HG03025 (cell line): ENCODE results near the gene GPATCH4.
"Not testable (repeated sequence)": the region's sequence is repeated elsewhere in the genome, so short reads cannot be mapped to it uniquely, and the experiment has no call there.

ENCODE experiments used
- ATAC-seq: cut with Tn5 transposase; IDR thresholded peaks from one replicate; pipeline ENCODE4 v1.9.1; 2021; ENCODE audit warnings: mild to moderate bottlenecking, moderate library complexity; ENCODE audit not compliant: unreplicated experiment, low FRiP score

Gene GPATCH4

GRCh38 chr1:156581661-156582387 lies 19.5 kb downstream of the GPATCH4 start:
- ATAC-seq = no peak

- no peak for ATAC-seq
Observed at GRCh38 chr1:156579472-156579871, 21.8 kb downstream of the GPATCH4 start, which contains the start of gene TTC24. TSS of gene TTC24 (plus strand) at chr1:156579723. CDS start at chr1:156581365, 1,642 bp downstream.

- ATAC-seq = no peak
Observed at GRCh38 chr1:156578055-156578454, 23.2 kb downstream of the GPATCH4 start.

GRCh38 chr1:156577550-156577949 lies 23.7 kb downstream of the GPATCH4 start:
- ATAC-seq = no peak

GRCh38 chr1:156574039-156574633 lies 27.1 kb downstream of the GPATCH4 start:
- ATAC-seq = no peak

- ATAC-seq = no peak
Observed at GRCh38 chr1:156572663-156573018, 28.6 kb downstream of the GPATCH4 start.

GRCh38 chr1:156571919-156572662 lies 29.2 kb downstream of the GPATCH4 start, which contains the start of gene IQGAP3:
TSS of gene IQGAP3 (minus strand) at chr1:156572565. CDS start at chr1:156572529, 36 bp downstream.
- no peak for ATAC-seq

- no peak for ATAC-seq
Observed at GRCh38 chr1:156571261-156571852, 29.9 kb downstream of the GPATCH4 start.

- no peak for ATAC-seq
Observed at GRCh38 chr1:156566436-156566835, 34.8 kb downstream of the GPATCH4 start.

GRCh38 chr1:156565519-156565918 lies 35.8 kb downstream of the GPATCH4 start:
- no peak for ATAC-seq

- no peak for ATAC-seq
Observed at GRCh38 chr1:156560585-156561163, 40.6 kb downstream of the GPATCH4 start.

- no peak for ATAC-seq
Observed at GRCh38 chr1:156559797-156560385, 41.4 kb downstream of the GPATCH4 start.

GRCh38 chr1:156559086-156559796 lies 42.0 kb downstream of the GPATCH4 start:
- ATAC-seq = no peak

GRCh38 chr1:156556354-156556753 lies 44.9 kb downstream of the GPATCH4 start:
- ATAC-seq = no peak

- no peak for ATAC-seq
Observed at GRCh38 chr1:156555715-156556114, 45.6 kb downstream of the GPATCH4 start.

GRCh38 chr1:156554971-156555370 lies 46.3 kb downstream of the GPATCH4 start:
- no peak for ATAC-seq

GRCh38 chr1:156553860-156554485 lies 47.3 kb downstream of the GPATCH4 start:
- ATAC-seq = no peak

GRCh38 chr1:156552937-156553336 lies 48.3 kb downstream of the GPATCH4 start:
- not testable (repeated sequence) for ATAC-seq

- no peak for ATAC-seq
Observed at GRCh38 chr1:156552518-156552917, 48.8 kb downstream of the GPATCH4 start.
